ENCODE data around the gene POLR1G.

DNA sequence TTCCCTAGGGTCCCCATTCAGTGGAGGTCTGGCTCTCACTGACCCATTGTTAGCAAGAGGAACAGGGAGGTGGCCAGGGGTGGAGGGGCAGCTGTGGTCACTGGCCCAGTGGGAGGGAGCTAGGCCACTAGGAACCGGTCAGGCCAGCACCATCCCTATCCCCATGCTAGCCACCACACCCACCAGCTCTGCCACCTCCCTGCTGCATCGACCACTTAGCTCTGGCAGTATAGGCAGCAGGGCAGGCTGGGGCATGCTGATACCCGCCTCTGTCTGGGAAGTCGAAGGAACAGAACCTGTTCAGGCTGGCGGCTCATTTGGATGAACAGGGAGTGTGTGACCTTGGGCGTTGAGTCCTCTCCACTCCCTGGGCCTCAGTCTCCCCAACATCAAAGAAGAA lies 6.3 kb upstream of the POLR1G start:
- no peak for TF ChIP-seq TAF1 (IDR thresholded peaks at IDR 0.05; ENCODE audit: borderline replicate concordance, insufficient read depth, low read length)
- TF ChIP-seq POLR2AphosphoS5 (IDR thresholded peaks at IDR 0.05; ENCODE audit: low read depth, low read length): no peak
- TF ChIP-seq REST (IDR thresholded peaks at IDR 0.05; ENCODE audit: insufficient read depth in 1 of 2, low read depth in 2 of 2, low read length in 2 of 2): no peak
- TF ChIP-seq FOXP2 (optimal IDR thresholded peaks at IDR 0.05; ENCODE audit: borderline replicate concordance, extremely low read depth, extremely low read length, insufficient read depth): no peak
- no peak for TF ChIP-seq SIN3A (IDR thresholded peaks at IDR 0.05; ENCODE audit: borderline replicate concordance, insufficient read depth, low read length)

All from PFSK-1 (cell line).